H1 (cell line): ENCODE data around the gene RGS17. TPM values are rescaled to one million over a fixed set of nuclear protein-coding genes. Genes with fewer than 3 reads are reported as not detected.

Experiments used
- CTCF ChIA-PET: fragments of 300-600 bp; sonication (Branson Sonifier 250); formaldehyde crosslinking; loops from one replicate; lab custom pipeline; 2021; ENCODE audit not compliant: partially characterized antibody; lab: Charles Lee
- POLR2A ChIA-PET: fragments of 300-600 bp; sonication (Branson Sonifier 250); formaldehyde crosslinking; loops from one replicate; lab custom pipeline; 2021; ENCODE audit warnings: inconsistent platforms; ENCODE audit not compliant: partially characterized antibody; lab: Charles Lee
- DNase-seq, 2 experiments: peaks; one replicate each; pipeline versions ENCODE4 v3.0.0 to v3.0.0-alpha.2; 2010 to 2022; ENCODE audit warnings: low spot score in 2 of 2, low read depth in 1 of 2, mixed read lengths in 1 of 2
- FAIRE-seq: peaks from 2 replicates; lab custom pipeline; 2011; peaks lifted over from hg19 to GRCh38; lab: Jason Lieb, UNC
- H2AFZ ChIP-seq: 2 replicates; pipeline ENCODE4 v1.8.1; 2012; ENCODE audit warnings: low read length, inconsistent platforms
- H2AK5ac ChIP-seq: 2 replicates; pipeline ENCODE4 v1.6.1; 2013; ENCODE audit warnings: low read depth, low read length
- H2BK120ac ChIP-seq: replicated peaks from 2 replicates; pipeline ENCODE3; 2013; ENCODE audit warnings: low read depth, low read length, inconsistent platforms
- H2BK12ac ChIP-seq: 2 replicates; pipeline ENCODE4 v1.6.1; 2013; ENCODE audit warnings: low read depth, low read length
- H2BK15ac ChIP-seq: 2 replicates; pipeline ENCODE4 v1.6.1; 2013; ENCODE audit warnings: low read length
- H2BK20ac ChIP-seq: 2 replicates; pipeline ENCODE4 v1.6.1; 2013; ENCODE audit warnings: low read length
- H2BK5ac ChIP-seq: 2 replicates; pipeline ENCODE4 v1.6.1; 2013; ENCODE audit warnings: low read depth, low read length
- H3K14ac ChIP-seq: 2 replicates; pipeline ENCODE4 v1.6.1; 2013; ENCODE audit warnings: inconsistent platforms; ENCODE audit not compliant: insufficient read length
- H3K18ac ChIP-seq: 2 replicates; pipeline ENCODE4 v1.6.1; 2013; ENCODE audit warnings: low read length; ENCODE audit errors: extremely low read depth
- H3K23ac ChIP-seq: 2 replicates; pipeline ENCODE4 v1.6.1; 2013; ENCODE audit warnings: inconsistent platforms; ENCODE audit not compliant: insufficient read length
- H3K23me2 ChIP-seq: 2 replicates; pipeline ENCODE4 v1.6.1; 2013; ENCODE audit warnings: low read depth, low read length
- H3K27ac ChIP-seq: 2 replicates; pipeline ENCODE4 v1.6.1; 2011; ENCODE audit warnings: low read depth, low read length, inconsistent platforms
- H3K27me3 ChIP-seq, 4 experiments: replicated peaks in 1 of 4; 1 replicate in 1 of 4; 2 replicates in 3 of 4; pipeline versions ENCODE4 v1.6.1 to v1.8.1; 2011 to 2013; ENCODE audit warnings: low read length in 3 of 4, mild to moderate bottlenecking in 3 of 4, inconsistent platforms in 2 of 4, mixed read lengths in 2 of 4, moderate library complexity in 1 of 4; ENCODE audit not compliant: control insufficient read depth in 3 of 4, insufficient read depth in 3 of 4; ENCODE audit errors: extremely low read depth in 1 of 4
- H3K36me3 ChIP-seq, 4 experiments: 2 replicates each; pipeline versions ENCODE4 v1.6.1 to v1.8.1; 2011 to 2013; ENCODE audit warnings: mild to moderate bottlenecking in 4 of 4, low read length in 3 of 4, moderate library complexity in 2 of 4, control low read depth in 1 of 4, inconsistent platforms in 1 of 4; ENCODE audit not compliant: insufficient read depth in 4 of 4, control insufficient read depth in 2 of 4
- H3K4ac ChIP-seq: replicated peaks from 2 replicates; pipeline ENCODE3; 2013; ENCODE audit warnings: low read length, low read depth, mixed read lengths, inconsistent platforms; ENCODE audit not compliant: insufficient read length
- H3K4me1 ChIP-seq, 4 experiments: replicated peaks in 1 of 4; 1 replicate in 1 of 4; 2 replicates in 3 of 4; pipeline versions ENCODE4 v1.6.1 to v1.8.1; 2011 to 2013; ENCODE audit warnings: low read length in 3 of 4, inconsistent platforms in 2 of 4, mixed read lengths in 1 of 4; ENCODE audit not compliant: insufficient read depth in 4 of 4, control insufficient read depth in 3 of 4
- H3K4me2 ChIP-seq, 2 experiments: 2 replicates each; pipeline versions ENCODE4 v1.6.1 to v1.8.1; 2011 to 2013; ENCODE audit warnings: low read depth in 2 of 2, low read length in 2 of 2, control low read depth in 1 of 2, inconsistent platforms in 1 of 2, mild to moderate bottlenecking in 1 of 2; ENCODE audit not compliant: insufficient read depth in 1 of 2
- H3K4me3 ChIP-seq, 4 experiments: fragments of 200-600, 300-600 bp in 1 of 4; sonication (generic), shearing (Covaris generic), sonication (Bioruptor Twin) in 1 of 4; 2 replicates each; pipeline versions ENCODE4 v1.5.1 to v1.8.1; 2011 to 2016; ENCODE audit warnings: low read length in 4 of 4, low read depth in 3 of 4, control low read depth in 2 of 4, inconsistent platforms in 2 of 4, mild to moderate bottlenecking in 2 of 4, mixed read lengths in 1 of 4, moderate library complexity in 1 of 4; ENCODE audit not compliant: insufficient read depth in 2 of 4; ENCODE audit errors: extremely low read depth in 1 of 4
- H3K56ac ChIP-seq: replicated peaks from 2 replicates; pipeline ENCODE3; 2013; ENCODE audit warnings: low read depth, mild to moderate bottlenecking, mixed read lengths, low read length, inconsistent platforms; ENCODE audit not compliant: insufficient read length
- H3K79me1 ChIP-seq: 2 replicates; pipeline ENCODE4 v1.6.1; 2013; ENCODE audit warnings: low read depth, low read length, control low read depth
- H3K79me2 ChIP-seq, 2 experiments: 2 replicates each; pipeline versions ENCODE4 v1.6.1 to v1.8.1; 2012 to 2013; ENCODE audit warnings: low read length in 2 of 2, mild to moderate bottlenecking in 2 of 2, inconsistent platforms in 1 of 2; ENCODE audit not compliant: insufficient read depth in 2 of 2, control insufficient read depth in 1 of 2
- H3K9ac ChIP-seq, 4 experiments: replicated peaks in 1 of 4; 1 replicate in 1 of 4; 2 replicates in 3 of 4; pipeline versions ENCODE4 v1.6.1 to v1.8.1; 2011 to 2013; ENCODE audit warnings: low read depth in 3 of 4, low read length in 3 of 4, control low read depth in 2 of 4, mild to moderate bottlenecking in 2 of 4, moderate library complexity in 2 of 4, inconsistent platforms in 1 of 4; ENCODE audit errors: extremely low read depth in 1 of 4
- H3K9me3 ChIP-seq, 2 experiments: 2 replicates each; pipeline versions ENCODE4 v1.6.1 to v1.8.1; 2012 to 2013; ENCODE audit warnings: mild to moderate bottlenecking in 2 of 2, moderate library complexity in 2 of 2, control low read depth in 1 of 2, inconsistent platforms in 1 of 2, low read depth in 1 of 2, low read length in 1 of 2, mixed read lengths in 1 of 2; ENCODE audit not compliant: insufficient read depth in 2 of 2
- H4K20me1 ChIP-seq, 2 experiments: replicated peaks in 1 of 2; 2 replicates each; pipeline versions ENCODE3 to v1.8.1; 2011 to 2013; ENCODE audit warnings: inconsistent platforms in 2 of 2, low read length in 2 of 2, mild to moderate bottlenecking in 1 of 2; ENCODE audit not compliant: insufficient read depth in 2 of 2, control insufficient read depth in 1 of 2
- H4K5ac ChIP-seq: 2 replicates; pipeline ENCODE4 v1.6.1; 2013; ENCODE audit warnings: low read length, low read depth, mixed read lengths, inconsistent platforms; ENCODE audit not compliant: insufficient read length
- H4K8ac ChIP-seq: 2 replicates; pipeline ENCODE4 v1.8.0; 2013; ENCODE audit warnings: mild to moderate bottlenecking, moderate library complexity, low read length, inconsistent platforms; ENCODE audit not compliant: insufficient read depth; ENCODE audit errors: extremely low read depth
- H4K91ac ChIP-seq: replicated peaks from 2 replicates; pipeline ENCODE3; 2013; ENCODE audit warnings: low read length, mixed read lengths, inconsistent platforms; ENCODE audit not compliant: insufficient read length
- CREB1 ChIP-seq: IDR thresholded peaks from 2 replicates; pipeline ENCODE4 v1.6.1; 2012; ENCODE audit warnings: inconsistent platforms
- JUN ChIP-seq: IDR thresholded peaks from 2 replicates; pipeline ENCODE4 v1.6.1; 2011; ENCODE audit warnings: low read depth, mild to moderate bottlenecking, improper control_type of control experiment, low read length
- NANOG ChIP-seq: IDR thresholded peaks from 2 replicates; pipeline ENCODE4 v1.6.1; 2011; ENCODE audit warnings: low read length, low read depth, mild to moderate bottlenecking, inconsistent platforms; ENCODE audit not compliant: insufficient read depth, poor library complexity, severe bottlenecking
- RAD21 ChIP-seq, 2 experiments: IDR thresholded peaks in 1 of 2; conservative IDR thresholded peaks in 1 of 2; 2 replicates each; pipeline ENCODE4 v1.6.1; 2011; ENCODE audit warnings: low read depth in 2 of 2, low read length in 2 of 2, improper control_type of control experiment in 1 of 2, inconsistent platforms in 1 of 2, mild to moderate bottlenecking in 1 of 2, moderate library complexity in 1 of 2
- SIRT6 ChIP-seq: IDR thresholded peaks from one replicate; pipeline ENCODE4 v1.7.1; 2012; ENCODE audit warnings: low read length, inconsistent platforms
- TEAD4 ChIP-seq: IDR thresholded peaks from 2 replicates; pipeline ENCODE4 v1.6.1; 2012; ENCODE audit warnings: low read depth, low read length, inconsistent platforms, mixed read lengths
- polyA plus RNA-seq, 7 experiments: library from polyadenylated mRNA; depleted of rRNA in 3 of 7; stranded (reverse) in 5 of 7; unstranded in 2 of 7; fragments of >200 nt in 5 of 7; fragments of 200-250 nt in 2 of 7; gene quantifications; 1 replicate in 5 of 7; 2 replicates in 1 of 7; 4 replicates in 1 of 7; pipeline versions ENCODE4 v1.2.1 to v1.2.3, GENCODE V29; 2011 to 2013; ENCODE audit warnings: missing spikeins in 2 of 7, mixed read lengths in 2 of 7
- total RNA-seq: library from RNA; stranded (reverse); fragmentation: NEBNext Ultra II Directional; extraction: Animal tissue kit (Norgen Biotek cat#: 25700); gene quantifications from 2 replicates; pipeline ENCODE4 v1.2.1, GENCODE V29; 2021
- TF ChIP-seq, protein P1 (sequence below), 3 experiments: IDR thresholded peaks; 1 replicate in 2 of 3; 2 replicates in 1 of 3; pipeline versions ENCODE4 v1.5.1 to v1.6.1; 2011; ENCODE audit warnings: low read length in 3 of 3, mild to moderate bottlenecking in 3 of 3, inconsistent platforms in 2 of 3, low read depth in 1 of 3, moderate library complexity in 1 of 3; ENCODE audit not compliant: insufficient read depth in 1 of 3; ENCODE audit errors: control extremely low read depth in 1 of 3

RGS17 gene
- total and polyA plus RNA-seq, 2 of the 8 experiments (the other 6 are each of a cell fraction or from before 2014, with no cell fraction given) = 2.0 to 12.2 TPM

GRCh38 chr6:153108315-153108714 lies 22.8 kb downstream of the RGS17 start:
- H3K79me1 ChIP-seq = no peaks in the 10 kb centered on the region
- H2BK20ac ChIP-seq = no peak overlapping the region
- no peak overlapping the region for H4K5ac ChIP-seq
- no peak overlapping the region for H3K9ac ChIP-seq
- H2BK5ac ChIP-seq = no peak overlapping the region
- H3K4me2 ChIP-seq = no peak overlapping the region
- no peak for DNase-seq
- no peaks in the 10 kb centered on the region for H4K20me1 ChIP-seq
- no peak overlapping the region for H4K91ac ChIP-seq
- FAIRE-seq = no peak
- no peak overlapping the region for H3K18ac ChIP-seq
- no peak overlapping the region for H3K27ac ChIP-seq
- H3K36me3 ChIP-seq = no peaks in the 10 kb centered on the region
- H4K8ac ChIP-seq = no peak overlapping the region
- no peak overlapping the region for H2BK15ac ChIP-seq
- H3K79me2 ChIP-seq = peaks cover 0 to 5% of the 10 kb centered on the region in 2 experiments; a peak in 1 of 4 replicates
- H3K4ac ChIP-seq = no peak overlapping the region
- H2BK12ac ChIP-seq = no peak overlapping the region
- POLR2A ChIA-PET = no interaction called here
- peaks cover 0 to 6% (median 2%) of the 10 kb centered on the region in 4 experiments; a peak in 4 of 7 replicates for H3K4me1 ChIP-seq
- H2BK120ac ChIP-seq = no peak overlapping the region
- H3K56ac ChIP-seq = no peak overlapping the region
- H2AK5ac ChIP-seq = no peak overlapping the region
- CTCF ChIA-PET = interaction anchor here (0.6 to 3.4 kb wide), 11 partner anchors 11 to 85 kb away, joined by 3 to 14 read pairs (median 4); no protein-coding TSS in a partner anchor
- no peak overlapping the region for H3K14ac ChIP-seq
- H3K9me3 ChIP-seq = 0 out of 4 replicates have a peak, but pooled peaks cover 0 to 3% of the 10 kb centered on the region in 2 experiments
- no peak overlapping the region for H2AFZ ChIP-seq
- H3K4me3 ChIP-seq = no peak overlapping the region
- TF ChIP-seq SIRT6 (no peak), NANOG (no peak), TEAD4 (no peak), JUN (no peak), CREB1 (no peak), RAD21 (IDR thresholded peaks at IDR 0.05 in 1 of 2, conservative IDR thresholded peaks at IDR 0.05 in 1 of 2; ENCODE audit: low read depth in 2 of 2, low read length in 2 of 2) (peak; percentile 51 to 53)
- TF ChIP-seq, protein P1, sequence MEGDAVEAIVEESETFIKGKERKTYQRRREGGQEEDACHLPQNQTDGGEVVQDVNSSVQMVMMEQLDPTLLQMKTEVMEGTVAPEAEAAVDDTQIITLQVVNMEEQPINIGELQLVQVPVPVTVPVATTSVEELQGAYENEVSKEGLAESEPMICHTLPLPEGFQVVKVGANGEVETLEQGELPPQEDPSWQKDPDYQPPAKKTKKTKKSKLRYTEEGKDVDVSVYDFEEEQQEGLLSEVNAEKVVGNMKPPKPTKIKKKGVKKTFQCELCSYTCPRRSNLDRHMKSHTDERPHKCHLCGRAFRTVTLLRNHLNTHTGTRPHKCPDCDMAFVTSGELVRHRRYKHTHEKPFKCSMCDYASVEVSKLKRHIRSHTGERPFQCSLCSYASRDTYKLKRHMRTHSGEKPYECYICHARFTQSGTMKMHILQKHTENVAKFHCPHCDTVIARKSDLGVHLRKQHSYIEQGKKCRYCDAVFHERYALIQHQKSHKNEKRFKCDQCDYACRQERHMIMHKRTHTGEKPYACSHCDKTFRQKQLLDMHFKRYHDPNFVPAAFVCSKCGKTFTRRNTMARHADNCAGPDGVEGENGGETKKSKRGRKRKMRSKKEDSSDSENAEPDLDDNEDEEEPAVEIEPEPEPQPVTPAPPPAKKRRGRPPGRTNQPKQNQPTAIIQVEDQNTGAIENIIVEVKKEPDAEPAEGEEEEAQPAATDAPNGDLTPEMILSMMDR (IDR thresholded peaks at IDR 0.05; ENCODE audit: control extremely low read depth in 1 of 3, insufficient read depth in 1 of 3, low read depth in 1 of 3, low read length in 3 of 3) = peak in 1 of 3 experiments; percentile 31; a peak in 2 of 4 replicates
- H3K23me2 ChIP-seq = no peaks in the 10 kb centered on the region
- no peaks in the 10 kb centered on the region for H3K27me3 ChIP-seq
- H3K23ac ChIP-seq = no peak overlapping the region
